HG03439 (cell line): Measurements from ENCODE around the gene DCAF10.
"Not testable (repeated sequence)": the region's sequence is repeated elsewhere in the genome, so short reads cannot be mapped to it uniquely, and the experiment has no call there.

Experiments
- ATAC-seq: cut with Tn5 transposase; IDR thresholded peaks from one replicate; pipeline ENCODE4 v1.9.1; 2021; ENCODE audit warnings: mild to moderate bottlenecking, moderate library complexity; ENCODE audit not compliant: unreplicated experiment

DCAF10 gene

DNA sequence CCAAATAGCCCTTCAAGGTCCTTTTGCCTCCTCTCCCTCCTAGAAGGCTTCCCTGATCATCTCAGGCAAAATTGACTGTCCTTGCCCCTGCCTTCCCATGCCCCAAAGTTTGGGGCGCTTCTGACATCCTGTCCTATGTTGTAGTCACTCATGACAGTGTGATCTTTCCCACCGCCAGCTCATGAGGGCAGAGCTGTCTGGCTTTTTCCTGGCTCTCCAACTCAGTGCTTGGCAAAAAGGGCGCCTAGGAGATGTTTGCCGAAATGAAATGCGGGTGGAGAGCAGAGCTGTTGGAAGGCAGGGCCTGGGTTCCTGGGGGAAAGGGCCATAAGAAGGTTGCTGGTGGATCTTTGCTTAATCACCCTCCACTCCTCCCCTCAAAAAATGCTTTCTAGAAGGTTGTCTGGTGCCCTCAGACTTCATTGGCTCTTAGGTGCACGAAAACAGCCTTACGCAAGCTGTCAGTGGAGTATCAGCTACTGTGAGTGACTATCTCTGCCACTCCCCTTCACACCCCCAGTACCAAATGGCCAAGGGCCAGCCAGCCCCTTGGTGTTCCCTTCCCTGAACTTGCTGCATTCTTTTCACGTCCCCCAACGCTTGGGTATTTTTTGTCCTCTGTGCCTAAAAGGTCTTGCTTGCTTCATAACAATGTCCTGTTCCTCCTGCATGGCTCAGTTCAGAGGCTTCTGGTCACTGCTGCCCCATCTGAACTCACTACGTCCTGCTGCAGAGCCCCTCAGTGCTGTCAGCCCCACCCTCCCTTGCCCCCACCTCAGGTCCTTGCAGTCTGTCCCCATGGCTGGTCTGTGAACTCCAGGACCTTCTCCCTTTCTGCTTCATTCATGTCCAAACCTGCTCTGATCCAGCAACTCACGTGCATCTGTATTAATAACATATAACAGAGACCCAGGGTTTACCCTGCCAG is 106.0 kb downstream of the DCAF10 start:
- ATAC-seq: no peak

DNA sequence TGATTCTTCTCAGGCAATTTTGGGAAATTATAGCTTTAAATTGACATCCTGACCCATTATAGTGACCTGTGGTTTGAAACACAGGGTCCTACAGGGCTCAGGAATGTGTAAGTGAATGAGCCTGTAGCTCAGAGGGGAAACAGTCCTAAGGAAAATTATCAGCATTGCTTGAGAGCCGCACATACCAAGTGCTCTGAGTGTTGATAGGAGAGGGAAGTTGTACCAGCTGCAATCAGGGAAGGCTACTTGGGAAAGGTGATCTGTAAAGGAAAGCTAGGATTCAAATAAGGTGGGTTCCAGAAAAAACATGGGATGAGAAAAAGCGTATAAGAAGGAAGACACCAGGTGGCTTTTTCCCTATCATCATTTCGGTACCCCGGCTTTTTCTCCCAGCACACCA is 107.7 kb downstream of the DCAF10 start:
- no peak for ATAC-seq

DNA sequence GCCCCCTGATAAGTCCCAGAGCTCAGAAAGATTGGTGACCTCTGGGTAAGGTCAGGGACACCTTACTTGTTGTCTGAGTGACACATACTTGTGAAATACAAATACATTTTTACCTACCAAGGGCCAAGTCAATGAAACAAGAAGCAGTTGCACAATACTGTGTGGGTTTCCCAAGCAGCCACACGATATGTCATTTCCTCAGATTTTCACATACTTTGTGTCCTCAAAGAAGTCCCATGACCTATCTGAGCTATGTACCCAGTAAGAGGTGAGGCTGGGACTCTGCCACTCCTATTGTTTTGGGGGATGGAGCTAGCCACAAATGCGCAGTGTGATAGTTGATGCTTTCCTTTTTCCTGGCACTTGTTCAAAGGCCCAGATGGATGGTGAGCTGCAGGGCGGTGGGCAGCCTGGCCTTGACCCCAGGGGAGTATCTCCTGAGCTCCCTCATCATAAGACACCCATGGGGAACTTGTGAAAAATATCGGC is 108.1 kb downstream of the DCAF10 start:
- no peak for ATAC-seq

DNA sequence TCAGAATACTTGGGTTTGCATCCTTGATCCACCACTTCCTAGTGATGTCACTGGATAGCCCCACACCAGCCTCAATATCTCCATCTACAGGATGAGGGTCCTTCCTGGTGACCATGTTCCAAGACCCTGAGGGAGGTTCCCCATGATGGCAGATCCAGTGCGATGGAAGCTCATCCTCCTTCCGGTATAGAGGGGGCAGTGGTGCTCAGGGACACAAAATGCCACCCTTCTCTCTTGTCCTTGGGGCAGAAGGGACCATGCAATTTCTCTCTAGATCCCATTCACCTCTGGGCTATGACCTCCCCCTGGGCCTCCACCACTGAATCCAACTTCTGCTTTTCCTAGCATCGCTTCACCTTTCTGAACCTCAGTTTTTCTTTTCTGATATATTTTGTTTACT is 108.7 kb downstream of the DCAF10 start:
- no peak for ATAC-seq

DNA sequence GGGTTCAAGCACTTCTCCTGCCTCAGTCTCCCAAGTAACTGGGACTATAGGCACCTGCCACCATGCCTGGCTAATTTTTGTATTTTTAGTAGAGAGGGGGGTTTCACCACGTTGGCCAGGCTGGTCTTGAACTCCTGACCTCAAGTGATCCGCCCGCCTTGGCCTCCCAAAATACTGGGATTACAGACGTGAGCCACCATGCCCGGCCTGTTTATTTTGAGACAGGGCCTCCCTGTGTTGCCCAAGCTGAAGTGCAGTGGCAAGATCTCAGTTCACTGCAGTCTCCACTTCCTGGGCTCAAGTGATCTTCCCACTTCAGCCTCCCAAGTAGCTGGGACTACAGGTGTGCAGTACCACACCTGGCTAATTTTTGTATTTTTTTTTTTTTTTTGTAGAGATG is 109.2 kb downstream of the DCAF10 start:
- not testable (repeated sequence) for ATAC-seq

DNA sequence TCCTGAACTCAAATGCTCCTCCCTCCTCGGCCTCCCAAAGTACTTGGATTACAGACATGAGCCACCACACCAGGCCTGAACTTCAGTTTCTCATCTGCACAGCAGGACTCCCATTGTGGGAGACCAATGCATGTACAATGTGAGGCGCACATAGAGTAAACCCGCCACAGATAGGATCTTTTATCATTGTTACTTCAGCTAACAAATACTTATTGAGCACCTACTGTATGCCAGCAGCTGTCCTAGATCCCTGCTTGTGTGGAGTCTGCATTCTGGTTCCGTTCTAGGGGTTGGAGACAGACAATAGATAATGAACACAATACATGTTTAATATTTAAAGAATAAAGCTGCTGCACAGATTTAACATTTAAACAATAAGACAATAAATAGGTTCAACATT is 109.7 kb downstream of the DCAF10 start:
- no peak for ATAC-seq

- no peak for ATAC-seq
Measured at GRCh38 chr9:37911271-37911681, 110.7 kb downstream of the DCAF10 start.

GRCh38 chr9:37913480-37914153 is 113.0 kb downstream of the DCAF10 start:
- ATAC-seq: peak; percentile 65

- ATAC-seq: no peak
Measured at GRCh38 chr9:37914154-37914551, 113.6 kb downstream of the DCAF10 start.

DNA sequence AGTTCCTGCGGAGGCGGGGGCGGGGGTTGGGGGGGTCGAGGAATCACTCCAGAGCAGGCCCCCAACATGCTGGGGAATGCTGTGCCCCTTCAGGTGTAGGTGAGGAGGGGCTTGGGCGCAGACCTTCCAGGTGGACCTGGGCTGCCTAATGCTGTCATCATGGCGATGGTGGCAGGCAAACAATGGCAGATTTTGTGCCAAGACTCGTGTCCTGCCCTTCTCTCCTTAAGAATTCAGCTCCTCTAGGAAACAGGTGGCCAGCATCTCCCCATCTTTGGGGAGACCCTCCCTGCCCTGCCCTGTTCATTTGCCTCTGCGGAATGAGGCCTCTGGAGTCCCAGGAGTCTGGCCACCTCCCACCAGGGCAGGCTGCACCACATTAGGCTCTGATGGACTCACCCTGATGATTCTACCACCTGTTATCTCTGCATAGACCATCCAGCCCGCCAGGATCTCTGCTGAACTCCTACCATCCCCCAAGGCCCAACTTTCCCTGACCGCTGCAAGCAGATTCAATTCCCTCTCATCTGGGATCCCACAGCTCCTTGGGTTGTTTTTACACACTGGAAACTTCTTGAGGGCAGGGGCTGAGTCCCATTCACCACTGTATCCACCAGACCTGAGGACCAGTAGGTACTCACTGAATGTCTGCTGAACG is 114.2 kb downstream of the DCAF10 start:
- no peak for ATAC-seq

GRCh38 chr9:37915911-37916470 is 115.4 kb downstream of the DCAF10 start:
- no peak for ATAC-seq

DNA sequence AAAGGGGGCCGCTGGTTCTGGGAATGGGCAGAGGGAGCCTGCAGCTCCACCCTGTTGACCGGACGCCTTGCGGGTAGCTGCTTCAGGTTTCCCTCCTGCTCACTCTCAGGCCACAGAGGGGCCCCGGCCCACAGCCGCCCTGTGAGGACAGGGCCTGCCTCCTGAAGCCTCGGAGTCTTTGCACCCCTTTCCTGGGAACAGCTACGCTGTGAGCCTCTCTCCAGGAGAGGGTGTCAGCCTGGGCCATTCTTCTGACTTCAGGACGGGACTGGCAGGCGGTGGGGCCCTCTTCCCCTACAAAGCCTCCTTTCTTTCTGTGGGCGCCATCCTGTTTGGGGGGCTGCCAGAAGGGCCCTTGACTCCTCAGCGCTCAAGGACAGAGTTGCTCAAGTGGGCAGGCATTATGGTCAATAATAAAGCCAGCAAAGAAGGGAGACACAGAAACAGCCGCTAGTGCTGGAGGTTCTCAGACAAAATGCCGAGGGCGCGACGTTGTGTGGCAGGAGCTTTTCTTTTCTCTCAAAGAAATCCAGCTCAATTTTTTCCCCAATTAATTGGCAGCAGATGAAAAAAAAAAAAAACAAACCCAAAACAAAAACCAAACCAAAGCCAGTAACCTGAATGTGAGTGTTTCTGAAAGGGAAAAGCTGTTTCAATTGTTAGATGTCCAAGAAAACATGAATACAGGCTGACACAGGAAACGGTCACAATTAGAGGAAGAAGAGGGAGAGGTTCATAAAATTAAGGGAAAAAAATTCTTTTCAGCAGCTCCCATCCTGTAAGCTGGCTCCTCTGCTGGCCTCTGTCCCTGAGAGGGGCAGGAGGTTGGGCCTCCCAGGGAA is 116.1 kb downstream of the DCAF10 start:
- no peak for ATAC-seq
